Measurements from ENCODE around the gene EXOSC3.

GRCh38 chr9:37827483-37828165 is 42.8 kb upstream of the EXOSC3 start:
- no peak for TF ChIP-seq POLR2A (IDR thresholded peaks at IDR 0.05)
- TF ChIP-seq EP300 (IDR thresholded peaks at IDR 0.05), result no peak
